K562 (cell line): ENCODE data around the gene GALNT7. TPM values are rescaled to one million over a fixed set of nuclear protein-coding genes. Genes with fewer than 3 reads are reported as not detected.

Source experiments
- ATAC-seq: fragments of 200-7000 bp; cut with Tn5 transposase; 3 replicates; pipeline ENCODE4 v1.9.1; 2020; ENCODE audit warnings: moderate library complexity
- BruUV-seq: library from RNA; stranded (reverse); fragments of 400-500 nt; replicated peaks from 2 replicates; lab custom pipeline; 2021; lab: Mats Ljungman, UMichigan
- CTCF ChIA-PET: fragments of 300-600 bp; formaldehyde crosslinking; extraction: SDS; loops from one replicate; lab custom pipeline; 2021; ENCODE audit warnings: low intra/inter-chr PET ratio; lab: Yijun Ruan, JAX
- POLR2A ChIA-PET: fragments of 300-600, 350-650 bp; sonication (Branson Sonifier 250); formaldehyde crosslinking; extraction: SDS; loops from one replicate; lab custom pipeline; 2021; ENCODE audit warnings: antibody characterized with exemption, inconsistent platforms; lab: Yijun Ruan, JAX
- DNase-seq, 4 experiments: peaks; one replicate each; pipeline versions ENCODE4 v3.0.0 to v3.0.0-alpha.2; 2011 to 2018; ENCODE audit warnings: low spot score in 3 of 4, mixed read lengths in 3 of 4; ENCODE audit errors: extremely low read depth in 1 of 4
- FAIRE-seq: peaks from 2 replicates; lab custom pipeline; 2011; peaks lifted over from hg19 to GRCh38; lab: Jason Lieb, UNC
- H2AFZ ChIP-seq: 2 replicates; pipeline ENCODE4 v1.6.0; 2011; ENCODE audit warnings: low read depth, low read length, control low read depth, inconsistent platforms
- H3K27ac ChIP-seq: fragments of 200-600 bp; 3 replicates; pipeline ENCODE4 v1.8.0; 2011; ENCODE audit warnings: low read depth, mild to moderate bottlenecking, control low read depth, inconsistent platforms, low read length, moderate library complexity, mixed read lengths; ENCODE audit errors: extremely low read depth
- H3K27me3 ChIP-seq, 2 experiments: fragments of 300-600 bp in 1 of 2; 2 replicates in 1 of 2; 3 replicates in 1 of 2; pipeline versions ENCODE4 v1.6.0 to v1.8.0; 2011; ENCODE audit warnings: inconsistent platforms in 2 of 2, low read length in 2 of 2, mild to moderate bottlenecking in 1 of 2, mixed read lengths in 1 of 2, moderate library complexity in 1 of 2; ENCODE audit not compliant: control insufficient read depth in 2 of 2, insufficient read depth in 2 of 2
- H3K36me3 ChIP-seq: fragments of 300-600 bp; 3 replicates; pipeline ENCODE4 v1.8.0; 2011; ENCODE audit warnings: mild to moderate bottlenecking, low read length, inconsistent platforms; ENCODE audit not compliant: control insufficient read depth, insufficient read depth
- H3K4me1 ChIP-seq, 2 experiments: fragments of 200-600 bp in 1 of 2; replicated peaks in 1 of 2; 2 replicates in 1 of 2; 3 replicates in 1 of 2; pipeline versions ENCODE4 v1.5.1 to v1.8.0; 2011; ENCODE audit warnings: inconsistent platforms in 2 of 2, low read length in 2 of 2, mild to moderate bottlenecking in 1 of 2, mixed read lengths in 1 of 2, moderate library complexity in 1 of 2; ENCODE audit not compliant: control insufficient read depth in 2 of 2, insufficient read depth in 2 of 2
- H3K4me2 ChIP-seq: 2 replicates; pipeline ENCODE4 v1.6.1; 2011; ENCODE audit warnings: low read length, control low read depth, inconsistent platforms, mixed read lengths; ENCODE audit not compliant: insufficient read depth
- H3K4me3 ChIP-seq: fragments of 200-600 bp; sonication (generic), shearing (Covaris generic); 2 replicates; pipeline ENCODE4 v1.5.1; 2016; ENCODE audit warnings: control low read depth, inconsistent platforms
- H3K79me2 ChIP-seq: fragments of 200-600 bp; 3 replicates; pipeline ENCODE4 v1.8.0; 2011; ENCODE audit warnings: low read length, inconsistent platforms; ENCODE audit not compliant: control insufficient read depth, insufficient read depth
- H3K9ac ChIP-seq, 2 experiments: 2 replicates each; pipeline versions ENCODE4 v1.6.0 to v1.6.1; 2011; ENCODE audit warnings: low read depth in 2 of 2, low read length in 2 of 2, control low read depth in 1 of 2, inconsistent platforms in 1 of 2, mild to moderate bottlenecking in 1 of 2, mixed read lengths in 1 of 2; ENCODE audit not compliant: insufficient read depth in 1 of 2
- H3K9me1 ChIP-seq: one replicate; pipeline ENCODE4 v1.6.0; 2011; ENCODE audit warnings: inconsistent platforms, mild to moderate bottlenecking, low read length, moderate library complexity; ENCODE audit not compliant: control insufficient read depth, insufficient read depth
- H3K9me3 ChIP-seq: replicated peaks from 2 replicates; pipeline ENCODE4 v1.5.1; 2011; ENCODE audit warnings: low read depth, low read length, inconsistent platforms; ENCODE audit not compliant: control insufficient read depth, insufficient read depth
- H4K20me1 ChIP-seq: replicated peaks from 2 replicates; pipeline ENCODE4 v1.6.1; 2011; ENCODE audit warnings: low read length, inconsistent platforms, mixed read lengths; ENCODE audit not compliant: control insufficient read depth, insufficient read depth
- C11orf30 ChIP-seq: fragments of 450-650 bp; IDR thresholded peaks from 2 replicates; pipeline ENCODE4 v1.6.1; 2016; ENCODE audit warnings: low read depth, mild to moderate bottlenecking
- CHD4 ChIP-seq: fragments of 200-600 bp; sonication (generic); IDR thresholded peaks from 3 replicates; pipeline ENCODE4 v1.6.1; 2012; ENCODE audit warnings: low read depth, mild to moderate bottlenecking, mixed read lengths, low read length, inconsistent platforms; ENCODE audit not compliant: insufficient read depth, insufficient replicate concordance, poor library complexity, severe bottlenecking
- HSF4 ChIP-seq: fragments of 250-450 bp; sonication (Bioruptor Pico); IDR thresholded peaks from 2 replicates; pipeline ENCODE4 v2.1.2; 2022; ENCODE audit warnings: mild to moderate bottlenecking, moderate library complexity, borderline replicate concordance
- POLR3A ChIP-seq: IDR thresholded peaks from 2 replicates; pipeline ENCODE4 v1.6.1; 2011; ENCODE audit warnings: borderline replicate concordance, mild to moderate bottlenecking, moderate library complexity; ENCODE audit not compliant: insufficient read length, insufficient read depth; ENCODE audit errors: extremely low read depth
- SOX6 ChIP-seq: fragments of 450-650 bp; IDR thresholded peaks from 2 replicates; pipeline ENCODE4 v1.6.1; 2014; ENCODE audit warnings: mild to moderate bottlenecking
- ZFP91 ChIP-seq: sonication (generic); formaldehyde crosslinking; IDR thresholded peaks from 2 replicates; pipeline ENCODE4 v1.8.0; 2022; ENCODE audit warnings: mild to moderate bottlenecking, missing genetic modification reagents
- ZNF184 ChIP-seq: sonication (generic); formaldehyde crosslinking; IDR thresholded peaks from 2 replicates; pipeline ENCODE4 v1.5.0; 2020; ENCODE audit warnings: missing genetic modification reagents
- ZNF3 ChIP-seq: fragments of 250-450 bp; sonication (Bioruptor Pico); IDR thresholded peaks from 2 replicates; pipeline ENCODE4 v1.5.0; 2021; ENCODE audit warnings: mild to moderate bottlenecking, moderate library complexity
- ZNF316 ChIP-seq: fragments of 450-650 bp; IDR thresholded peaks from 2 replicates; pipeline ENCODE4 v1.6.1; 2016
- ZNF431 ChIP-seq: sonication (generic); formaldehyde crosslinking; IDR thresholded peaks from 2 replicates; pipeline ENCODE4 v1.8.0; 2022; ENCODE audit warnings: mild to moderate bottlenecking, missing genetic modification reagents
- WGBS: fragments of 100-300 bp; shearing (Covaris generic); methylation state at CpG from one replicate; pipeline ENCODE4 v1.1.6; 2016; ENCODE audit warnings: low coverage, mixed read lengths; ENCODE audit not compliant: insufficient coverage; ENCODE audit errors: missing lambda C conversion rate; 5-methylcytosine and 5-hydroxymethylcytosine counted together
- in situ Hi-C: fragments of 300-500 bp; cut with MboI; formaldehyde crosslinking; loops from 4 replicates; pipeline ENCODE4 v1.15.0; 2018; ENCODE audit warnings: inconsistent platforms, mixed read lengths
- intact Hi-C: fragments of 100-400 bp; cut with micrococcal nuclease; formaldehyde crosslinking; loops from 2 replicates; pipeline ENCODE4 v1.14.2; 2022
- polyA plus RNA-seq, 8 experiments: library from polyadenylated mRNA; depleted of rRNA in 4 of 8; stranded (reverse) in 5 of 8; unstranded in 3 of 8; fragments of >200 nt; fragmentation: Nextera tagmentation in 2 of 8; fragmentation: Illumina TruSeq in 1 of 8; extraction: Ambion mirVana in 2 of 8; extraction: Trizol in 1 of 8; gene quantifications; 2 replicates each; pipeline versions ENCODE4 v1.2.1 to v1.2.3, GENCODE V29; 2011 to 2014; ENCODE audit warnings: inconsistent platforms in 1 of 8, missing spikeins in 1 of 8
- total RNA-seq, 7 experiments: library from RNA; depleted of rRNA in 6 of 7; stranded (reverse); fragments of >200 nt in 6 of 7; fragmentation: Illumina TruSeq in 2 of 7; extraction: Trizol in 2 of 7; gene quantifications; 2 replicates each; pipeline versions ENCODE4 v1.2.1 to v1.2.3, GENCODE V29; 2011 to 2021; ENCODE audit warnings: low replicate concordance in 1 of 7

GALNT7 gene
- total and polyA plus RNA-seq, 9 of the 15 experiments (the other 6 are each of a cell fraction or from before 2014, with no cell fraction given) = 16.7 to 38.7 (median 31.1) TPM

- no peak for TF ChIP-seq HSF4 (CRISPR knock-in tag)
- TF ChIP-seq ZNF3 (CRISPR knock-in tag) = no peak
- TF ChIP-seq, all 486 proteins: peak for 0
Observed at GRCh38 chr4:173189117-173189693, 20.6 kb downstream of the GALNT7 start (continued).

- no peaks in the 10 kb centered on the region for H3K9me1 ChIP-seq
- peaks cover 82% of the 10 kb centered on the region for H3K79me2 ChIP-seq
- TF ChIP-seq CHD4 (no peak), ZNF316 (peak; percentile 33; the same call in 1 of the 2 replicates), ZFP91 (CRISPR knock-in tag) (no peak), ZNF431 (CRISPR knock-in tag) (no peak), C11orf30 (peak; percentile 12; the same call in 1 of the 2 replicates), SOX6 (0 out of 2 replicates have a peak, but pooled peaks have one; percentile 12), POLR3A (no peak), ZNF184 (no peak)
- in situ Hi-C loops (no loop called here), intact Hi-C loops (no loop called here)
- H3K27me3 ChIP-seq = no peaks in the 10 kb centered on the region
- ChIA-PET CTCF (no interaction called here), POLR2A (no interaction called here)
- no peaks in the 10 kb centered on the region for H4K20me1 ChIP-seq
- no peak overlapping the region for H3K4me3 ChIP-seq
- whole genome bisulfite sequencing = 48% methylated on average over 3 of the region's 3 CpGs
- no TSS peak for BruUV-seq
- peaks cover 3 to 19% of the 10 kb centered on the region in 2 experiments; a peak in 2 of 5 replicates for H3K4me1 ChIP-seq
- DNase-seq = no peak
- H3K36me3 ChIP-seq = 0 out of 3 replicates have a peak, but pooled peaks cover 2% of the 10 kb centered on the region
- H3K27ac ChIP-seq = peak overlapping the region; percentile 20; the same call in 1 of the 3 replicates
- H3K9ac ChIP-seq = no peak overlapping the region
- FAIRE-seq = no peak
- ATAC-seq = peak; percentile 13; the same call in 2 of the 3 replicates
- H3K4me2 ChIP-seq = no peak overlapping the region
- H2AFZ ChIP-seq = no peak overlapping the region
- no peaks in the 10 kb centered on the region for H3K9me3 ChIP-seq
Observed at GRCh38 chr4:173191623-173192041, 23.0 kb downstream of the GALNT7 start.
